ENCODE results near the gene BMERB1.
A peak's percentile ranks its signal among the peaks of the same experiment; 100 is the strongest.

The BMERB1 gene

GRCh38 chr16:15517743-15518377, 83.5 kb downstream of the BMERB1 start:
- Histone ChIP-seq H3K9me3 (ENCODE audit: control insufficient read depth in 5 of 5, low read length in 5 of 5) (no peaks in the 10 kb centered on the region), H3K4me3 (ENCODE audit: low read depth in 1 of 5, low read length in 5 of 5) (no peak overlapping the region), H3K36me3 (ENCODE audit: control insufficient read depth in 5 of 5, insufficient read depth in 5 of 5, low read length in 5 of 5) (peaks cover 0 to 10% (median 3%) of the 10 kb centered on the region in 5 donors), H3K27ac (ENCODE audit: low read depth, low read length) (no peak overlapping the region), H3K4me1 (ENCODE audit: control insufficient read depth in 5 of 5, insufficient read depth in 5 of 5, low read length in 5 of 5) (peaks cover 0 to 36% (median 23%) of the 10 kb centered on the region in 5 donors), H3K9ac (ENCODE audit: low read length in 5 of 5) (no peak overlapping the region), H3K27me3 (ENCODE audit: control insufficient read depth in 5 of 5, insufficient read depth in 4 of 5, low read length in 5 of 5) (no peaks in the 10 kb centered on the region)

- no peaks in the 10 kb centered on the region for H3K27me3 ChIP-seq (ENCODE audit: control insufficient read depth in 5 of 5, insufficient read depth in 4 of 5, low read length in 5 of 5)
- H3K9me3 ChIP-seq (ENCODE audit: control insufficient read depth in 5 of 5, low read length in 5 of 5) = no peaks in the 10 kb centered on the region
- no peak overlapping the region for H3K27ac ChIP-seq (ENCODE audit: low read depth, low read length)
- peaks cover 0 to 39% (median 23%) of the 10 kb centered on the region in 5 donors for H3K4me1 ChIP-seq (ENCODE audit: control insufficient read depth in 5 of 5, insufficient read depth in 5 of 5, low read length in 5 of 5)
- H3K4me3 ChIP-seq (ENCODE audit: low read depth in 1 of 5, low read length in 5 of 5) = no peak overlapping the region
- H3K36me3 ChIP-seq (ENCODE audit: control insufficient read depth in 5 of 5, insufficient read depth in 5 of 5, low read length in 5 of 5) = peaks cover 0 to 10% (median 3%) of the 10 kb centered on the region in 5 donors
- H3K9ac ChIP-seq (ENCODE audit: low read length in 5 of 5) = no peak overlapping the region
Observed at GRCh38 chr16:15518381-15519351, 84.3 kb downstream of the BMERB1 start.

- Histone ChIP-seq H3K27me3 (ENCODE audit: control insufficient read depth in 5 of 5, insufficient read depth in 4 of 5, low read length in 5 of 5) (no peaks in the 10 kb centered on the region), H3K4me3 (ENCODE audit: low read depth in 1 of 5, low read length in 5 of 5) (no peak overlapping the region), H3K4me1 (ENCODE audit: control insufficient read depth in 5 of 5, insufficient read depth in 5 of 5, low read length in 5 of 5) (peaks cover 0 to 39% (median 23%) of the 10 kb centered on the region in 5 donors), H3K9ac (ENCODE audit: low read length in 5 of 5) (no peak overlapping the region), H3K9me3 (ENCODE audit: control insufficient read depth in 5 of 5, low read length in 5 of 5) (no peaks in the 10 kb centered on the region), H3K36me3 (ENCODE audit: control insufficient read depth in 5 of 5, insufficient read depth in 5 of 5, low read length in 5 of 5) (peaks cover 0 to 10% (median 3%) of the 10 kb centered on the region in 5 donors), H3K27ac (ENCODE audit: low read depth, low read length) (no peak overlapping the region)
Observed at GRCh38 chr16:15519790-15520189, 85.4 kb downstream of the BMERB1 start.

GRCh38 chr16:15521390-15521757, 87.0 kb downstream of the BMERB1 start:
- peaks cover 0 to 39% (median 23%) of the 10 kb centered on the region in 5 donors for H3K4me1 ChIP-seq (ENCODE audit: control insufficient read depth in 5 of 5, insufficient read depth in 5 of 5, low read length in 5 of 5)

GRCh38 chr16:15521758-15522509, 87.5 kb downstream of the BMERB1 start:
- H3K9ac ChIP-seq (ENCODE audit: low read length in 5 of 5) = peak overlapping the region in 2 of 5 donors; percentile 9 to 31
- no peaks in the 10 kb centered on the region for H3K27me3 ChIP-seq (ENCODE audit: control insufficient read depth in 5 of 5, insufficient read depth in 4 of 5, low read length in 5 of 5)
- H3K4me3 ChIP-seq (ENCODE audit: low read depth in 1 of 5, low read length in 5 of 5) = no peak overlapping the region
- H3K4me1 ChIP-seq (ENCODE audit: control insufficient read depth in 5 of 5, insufficient read depth in 5 of 5, low read length in 5 of 5) = peaks cover 0 to 39% (median 23%) of the 10 kb centered on the region in 5 donors
- H3K36me3 ChIP-seq (ENCODE audit: control insufficient read depth in 5 of 5, insufficient read depth in 5 of 5, low read length in 5 of 5) = no peaks in the 10 kb centered on the region
- no peaks in the 10 kb centered on the region for H3K9me3 ChIP-seq (ENCODE audit: control insufficient read depth in 5 of 5, low read length in 5 of 5)
- no peak overlapping the region for H3K27ac ChIP-seq (ENCODE audit: low read depth, low read length)

More at GRCh38 chr16:15521390-15521757, 87.0 kb downstream of the BMERB1 start:
- H3K9ac ChIP-seq (ENCODE audit: low read length in 5 of 5) = peak overlapping the region in 1 of 5 donors; percentile 31
- no peak overlapping the region for H3K4me3 ChIP-seq (ENCODE audit: low read depth in 1 of 5, low read length in 5 of 5)
- H3K27ac ChIP-seq (ENCODE audit: low read depth, low read length) = no peak overlapping the region
- H3K27me3 ChIP-seq (ENCODE audit: control insufficient read depth in 5 of 5, insufficient read depth in 4 of 5, low read length in 5 of 5) = no peaks in the 10 kb centered on the region
- H3K9me3 ChIP-seq (ENCODE audit: control insufficient read depth in 5 of 5, low read length in 5 of 5) = no peaks in the 10 kb centered on the region
- H3K36me3 ChIP-seq (ENCODE audit: control insufficient read depth in 5 of 5, insufficient read depth in 5 of 5, low read length in 5 of 5) = peaks cover 0 to 2% (median 0%) of the 10 kb centered on the region in 5 donors

GRCh38 chr16:15523092-15523541, 88.7 kb downstream of the BMERB1 start:
- Histone ChIP-seq H3K36me3 (ENCODE audit: control insufficient read depth in 5 of 5, insufficient read depth in 5 of 5, low read length in 5 of 5) (peaks cover 0 to under 1% (median 0%) of the 10 kb centered on the region in 5 donors), H3K27me3 (ENCODE audit: control insufficient read depth in 5 of 5, insufficient read depth in 4 of 5, low read length in 5 of 5) (no peaks in the 10 kb centered on the region), H3K9ac (ENCODE audit: low read length in 5 of 5) (no peak overlapping the region), H3K4me3 (ENCODE audit: low read depth in 1 of 5, low read length in 5 of 5) (peak overlapping the region in 1 of 5 donors; percentile 14), H3K9me3 (ENCODE audit: control insufficient read depth in 5 of 5, low read length in 5 of 5) (no peaks in the 10 kb centered on the region), H3K27ac (ENCODE audit: low read depth, low read length) (no peak overlapping the region), H3K4me1 (ENCODE audit: control insufficient read depth in 5 of 5, insufficient read depth in 5 of 5, low read length in 5 of 5) (peaks cover 0 to 39% (median 22%) of the 10 kb centered on the region in 5 donors)

- H3K4me1 ChIP-seq (ENCODE audit: control insufficient read depth in 5 of 5, insufficient read depth in 5 of 5, low read length in 5 of 5) = peaks cover 0 to 32% (median 18%) of the 10 kb centered on the region in 5 donors
- peaks cover 0 to 3% (median 0%) of the 10 kb centered on the region in 5 donors for H3K36me3 ChIP-seq (ENCODE audit: control insufficient read depth in 5 of 5, insufficient read depth in 5 of 5, low read length in 5 of 5)
- no peaks in the 10 kb centered on the region for H3K9me3 ChIP-seq (ENCODE audit: control insufficient read depth in 5 of 5, low read length in 5 of 5)
- no peak overlapping the region for H3K27ac ChIP-seq (ENCODE audit: low read depth, low read length)
- no peak overlapping the region for H3K9ac ChIP-seq (ENCODE audit: low read length in 5 of 5)
- H3K4me3 ChIP-seq (ENCODE audit: low read depth in 1 of 5, low read length in 5 of 5) = no peak overlapping the region
- no peaks in the 10 kb centered on the region for H3K27me3 ChIP-seq (ENCODE audit: control insufficient read depth in 5 of 5, insufficient read depth in 4 of 5, low read length in 5 of 5)
Observed at GRCh38 chr16:15523939-15524338, 89.6 kb downstream of the BMERB1 start.

- no peak overlapping the region for H3K9ac ChIP-seq (ENCODE audit: low read length in 5 of 5)
- H3K9me3 ChIP-seq (ENCODE audit: control insufficient read depth in 5 of 5, low read length in 5 of 5) = no peaks in the 10 kb centered on the region
- H3K36me3 ChIP-seq (ENCODE audit: control insufficient read depth in 5 of 5, insufficient read depth in 5 of 5, low read length in 5 of 5) = peaks cover 0 to 3% (median 0%) of the 10 kb centered on the region in 5 donors
- no peak overlapping the region for H3K4me3 ChIP-seq (ENCODE audit: low read depth in 1 of 5, low read length in 5 of 5)
- peaks cover 2 to 22% (median 18%) of the 10 kb centered on the region in 5 donors for H3K4me1 ChIP-seq (ENCODE audit: control insufficient read depth in 5 of 5, insufficient read depth in 5 of 5, low read length in 5 of 5)
- no peaks in the 10 kb centered on the region for H3K27me3 ChIP-seq (ENCODE audit: control insufficient read depth in 5 of 5, insufficient read depth in 4 of 5, low read length in 5 of 5)
- H3K27ac ChIP-seq (ENCODE audit: low read depth, low read length) = no peak overlapping the region
Observed at GRCh38 chr16:15524966-15525365, 90.6 kb downstream of the BMERB1 start.

- H3K4me3 ChIP-seq (ENCODE audit: low read depth in 1 of 5, low read length in 5 of 5) = no peak overlapping the region
- H3K36me3 ChIP-seq (ENCODE audit: control insufficient read depth in 5 of 5, insufficient read depth in 5 of 5, low read length in 5 of 5) = peaks cover 0 to 3% (median 0%) of the 10 kb centered on the region in 5 donors
- H3K27me3 ChIP-seq (ENCODE audit: control insufficient read depth in 5 of 5, insufficient read depth in 4 of 5, low read length in 5 of 5) = no peaks in the 10 kb centered on the region
- no peak overlapping the region for H3K9ac ChIP-seq (ENCODE audit: low read length in 5 of 5)
- peaks cover 2 to 17% (median 14%) of the 10 kb centered on the region in 5 donors for H3K4me1 ChIP-seq (ENCODE audit: control insufficient read depth in 5 of 5, insufficient read depth in 5 of 5, low read length in 5 of 5)
- H3K9me3 ChIP-seq (ENCODE audit: control insufficient read depth in 5 of 5, low read length in 5 of 5) = no peaks in the 10 kb centered on the region
- no peak overlapping the region for H3K27ac ChIP-seq (ENCODE audit: low read depth, low read length)
Observed at GRCh38 chr16:15526097-15526496, 91.7 kb downstream of the BMERB1 start.

All from subcutaneous abdominal adipose tissue (tissue), 5 donors.